Uterus (tissue), 2 donors: ENCODE measurements around the gene WWOX.

Source experiments
- CTCF ChIP-seq, 4 experiments: fragments of 200-600 bp in 2 of 4; fragments of 450-650 bp in 2 of 4; sonication (generic) in 2 of 4; IDR thresholded peaks; one replicate each; pipeline ENCODE4 v1.5.1; 2016 to 2019; ENCODE audit warnings: antibody characterized with exemption in 4 of 4, mild to moderate bottlenecking in 2 of 4, moderate library complexity in 1 of 4
- POLR2A ChIP-seq, 2 donors: fragments of 450-650 bp; IDR thresholded peaks; one replicate each; pipeline ENCODE4 v1.6.1; 2016; ENCODE audit warnings: antibody characterized with exemption in 2 of 2, mild to moderate bottlenecking in 1 of 2, moderate library complexity in 1 of 2

- TF ChIP-seq POLR2A (IDR thresholded peaks at IDR 0.05) (no peak), CTCF (IDR thresholded peaks at IDR 0.05) (no peak)
Measured at GRCh38 chr16:78249832-78250231, 150.4 kb downstream of the WWOX start.
